HG03469 (cell line): ENCODE data around the gene FCHO1.

Experiments used
- ATAC-seq: cut with Tn5 transposase; IDR thresholded peaks from one replicate; pipeline ENCODE4 v1.9.1; 2021; ENCODE audit warnings: mild to moderate bottlenecking, moderate library complexity, moderate number of reproducible peaks; ENCODE audit not compliant: unreplicated experiment

Gene FCHO1, protein sequence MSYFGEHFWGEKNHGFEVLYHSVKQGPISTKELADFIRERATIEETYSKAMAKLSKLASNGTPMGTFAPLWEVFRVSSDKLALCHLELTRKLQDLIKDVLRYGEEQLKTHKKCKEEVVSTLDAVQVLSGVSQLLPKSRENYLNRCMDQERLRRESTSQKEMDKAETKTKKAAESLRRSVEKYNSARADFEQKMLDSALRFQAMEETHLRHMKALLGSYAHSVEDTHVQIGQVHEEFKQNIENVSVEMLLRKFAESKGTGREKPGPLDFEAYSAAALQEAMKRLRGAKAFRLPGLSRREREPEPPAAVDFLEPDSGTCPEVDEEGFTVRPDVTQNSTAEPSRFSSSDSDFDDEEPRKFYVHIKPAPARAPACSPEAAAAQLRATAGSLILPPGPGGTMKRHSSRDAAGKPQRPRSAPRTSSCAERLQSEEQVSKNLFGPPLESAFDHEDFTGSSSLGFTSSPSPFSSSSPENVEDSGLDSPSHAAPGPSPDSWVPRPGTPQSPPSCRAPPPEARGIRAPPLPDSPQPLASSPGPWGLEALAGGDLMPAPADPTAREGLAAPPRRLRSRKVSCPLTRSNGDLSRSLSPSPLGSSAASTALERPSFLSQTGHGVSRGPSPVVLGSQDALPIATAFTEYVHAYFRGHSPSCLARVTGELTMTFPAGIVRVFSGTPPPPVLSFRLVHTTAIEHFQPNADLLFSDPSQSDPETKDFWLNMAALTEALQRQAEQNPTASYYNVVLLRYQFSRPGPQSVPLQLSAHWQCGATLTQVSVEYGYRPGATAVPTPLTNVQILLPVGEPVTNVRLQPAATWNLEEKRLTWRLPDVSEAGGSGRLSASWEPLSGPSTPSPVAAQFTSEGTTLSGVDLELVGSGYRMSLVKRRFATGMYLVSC

DNA sequence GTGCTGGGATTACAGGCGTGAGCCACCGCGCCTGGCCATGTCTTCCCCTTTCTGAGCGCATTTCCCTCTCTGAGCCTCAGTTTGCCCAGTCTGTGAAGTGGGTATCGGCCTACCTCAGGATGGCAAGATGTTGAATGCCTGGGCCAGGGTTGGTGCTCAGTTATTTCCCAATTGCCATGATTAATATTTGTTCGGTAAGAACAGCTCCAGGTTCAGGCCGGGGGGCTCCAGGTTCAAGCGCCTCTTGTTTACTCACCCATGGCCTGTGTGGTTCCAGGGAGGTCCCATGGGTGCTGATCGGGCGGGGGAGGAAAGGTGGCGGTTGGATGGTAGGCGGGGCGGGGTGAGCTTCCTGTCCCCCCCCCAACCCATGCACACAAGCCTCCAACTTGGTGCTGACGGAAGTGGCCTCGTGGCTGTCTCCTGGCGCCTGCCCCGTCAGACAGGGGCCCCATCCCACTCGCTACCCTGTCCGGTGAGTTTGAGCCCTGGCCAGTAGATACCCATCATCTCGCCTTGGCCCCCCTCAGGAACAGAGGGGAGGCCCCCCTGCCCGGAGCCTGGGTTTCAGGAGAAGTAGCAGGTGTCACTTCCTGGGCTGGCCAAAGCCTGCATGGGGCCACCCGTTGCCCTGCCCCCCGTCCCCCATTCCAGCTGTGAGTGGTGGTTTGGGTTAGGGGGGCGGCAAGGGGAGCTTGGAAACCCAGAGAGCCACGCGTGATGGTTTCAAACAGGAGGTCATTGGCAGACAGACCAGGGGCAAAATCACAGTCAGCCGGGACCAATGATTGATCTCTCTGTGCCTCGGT is at the start of gene FCHO1:
Gene FCHO1 (plus strand): TSS at position 375 of the 809 bp plus-strand sequence. CDS start 3,688 bp downstream, outside the sequence.
- no peak for ATAC-seq

DNA sequence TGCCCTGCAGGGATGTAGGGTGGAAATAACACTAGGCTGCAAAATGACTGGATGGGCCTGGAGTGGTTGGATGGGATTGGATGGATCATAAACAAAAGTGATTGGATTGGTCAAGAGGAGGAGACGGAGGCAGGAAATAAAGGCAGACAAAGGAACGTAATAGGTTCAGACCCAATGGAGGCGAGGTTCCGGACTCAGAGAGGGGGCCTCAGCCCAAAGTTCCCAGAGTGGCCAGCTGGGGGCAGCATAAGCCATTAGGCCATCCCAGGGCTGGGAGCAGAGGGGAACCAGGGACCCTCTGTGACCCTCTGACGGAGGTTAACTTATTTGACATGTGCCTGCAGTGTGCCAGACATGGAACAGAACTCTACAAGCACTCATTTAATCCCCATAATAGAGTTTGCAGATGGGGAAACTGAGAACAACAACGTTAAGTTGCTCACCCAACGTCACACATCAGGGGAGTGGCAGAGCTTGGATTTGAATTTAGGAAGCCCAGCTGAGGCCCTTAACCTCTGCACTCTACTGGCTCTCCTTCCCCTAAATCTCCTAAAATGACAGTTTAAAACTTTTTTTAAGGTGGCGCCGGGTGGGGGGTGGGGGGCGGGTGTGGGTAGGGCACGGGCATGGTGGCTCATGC is 47.3 kb upstream of the FCHO1 start:
- ATAC-seq: no peak

DNA sequence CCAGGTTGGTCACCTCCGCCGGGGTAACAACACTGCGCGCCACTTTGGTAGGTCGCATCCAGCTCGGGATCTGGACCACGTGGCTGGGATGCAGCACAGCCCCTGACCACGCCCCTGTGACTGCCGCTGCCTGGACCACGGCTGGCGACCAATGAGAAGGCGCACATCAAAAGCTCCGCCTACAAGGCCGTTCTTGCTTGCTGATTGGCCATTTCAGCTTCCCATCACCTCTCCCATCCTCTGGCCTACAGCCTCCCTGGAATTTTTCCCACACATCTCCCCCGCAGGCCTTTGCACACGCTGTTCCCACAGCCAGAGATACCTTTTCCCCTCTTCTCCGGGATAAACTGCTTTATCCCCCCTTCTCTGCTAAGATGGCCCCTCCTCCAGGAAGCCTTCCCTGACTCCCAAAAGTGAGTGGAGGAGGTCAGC is 44.5 kb upstream of the FCHO1 start:
- ATAC-seq: no peak

DNA sequence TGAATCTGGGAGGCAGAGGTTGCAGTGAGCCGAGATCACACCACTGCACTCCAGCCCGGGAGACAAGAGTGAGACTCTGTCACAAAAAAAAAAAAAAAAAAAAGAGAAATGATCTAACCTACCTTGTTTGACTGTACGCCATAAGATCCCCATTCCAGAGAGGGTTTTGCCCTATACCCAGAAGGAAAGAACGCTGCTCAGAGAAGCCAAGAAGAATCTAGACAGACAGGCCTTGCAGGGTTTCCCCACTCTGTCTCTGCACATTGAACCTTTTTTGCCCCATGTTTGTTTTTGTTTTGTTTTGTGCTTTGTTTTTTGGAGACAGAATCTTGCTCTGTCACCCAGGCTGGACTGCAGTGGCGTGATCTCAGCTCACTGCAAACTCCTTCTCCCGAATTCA is 39.4 kb upstream of the FCHO1 start:
- no peak for ATAC-seq

DNA sequence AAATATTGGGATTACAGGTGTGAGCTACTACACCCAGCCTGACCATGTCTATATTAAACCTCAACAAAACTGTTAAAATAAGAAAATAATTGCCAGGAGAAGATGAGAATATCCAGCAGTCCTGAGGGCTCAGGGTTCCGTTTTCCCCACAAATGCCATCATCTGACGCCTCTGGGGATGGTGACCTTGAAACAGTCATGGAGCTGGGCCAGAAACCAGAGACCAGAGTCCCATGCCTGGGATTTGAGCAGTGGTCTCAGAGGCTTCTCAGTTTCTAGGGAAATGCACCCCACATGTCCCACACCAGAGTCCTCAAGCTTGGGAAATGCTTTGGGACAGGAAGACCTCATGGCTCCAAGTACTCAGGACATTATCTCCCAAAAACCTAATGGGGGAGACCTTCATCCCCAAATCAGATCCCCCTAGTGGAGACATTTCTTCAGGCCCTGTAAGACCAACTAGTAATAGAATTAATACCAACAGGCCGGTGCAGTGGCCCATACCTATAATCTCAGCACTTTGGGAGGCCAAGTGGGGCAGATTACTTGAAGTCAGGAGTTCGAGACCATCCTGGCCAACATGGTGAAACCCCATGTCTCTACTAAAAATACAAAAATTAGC is 34.9 kb upstream of the FCHO1 start:
- no peak for ATAC-seq

DNA sequence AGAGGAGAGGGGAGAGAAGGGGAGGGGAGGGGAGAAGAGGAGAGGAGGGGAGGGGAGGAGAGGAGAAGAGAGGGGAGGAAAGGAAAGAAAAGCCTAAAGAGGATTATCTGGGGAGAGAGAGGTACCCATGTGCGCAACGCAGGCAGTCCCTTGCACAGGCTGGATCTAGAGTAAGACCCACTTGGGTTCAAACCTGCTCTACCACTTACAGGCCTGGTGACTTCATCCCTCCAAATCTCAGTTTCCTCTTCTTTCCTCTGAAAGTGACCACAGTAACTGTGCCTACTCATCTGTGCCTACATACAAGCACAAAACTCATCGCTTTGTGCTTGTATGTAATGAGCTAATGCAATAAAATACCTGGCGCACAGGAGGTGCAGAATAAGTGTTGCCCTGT is 32.7 kb upstream of the FCHO1 start:
- no peak for ATAC-seq

DNA sequence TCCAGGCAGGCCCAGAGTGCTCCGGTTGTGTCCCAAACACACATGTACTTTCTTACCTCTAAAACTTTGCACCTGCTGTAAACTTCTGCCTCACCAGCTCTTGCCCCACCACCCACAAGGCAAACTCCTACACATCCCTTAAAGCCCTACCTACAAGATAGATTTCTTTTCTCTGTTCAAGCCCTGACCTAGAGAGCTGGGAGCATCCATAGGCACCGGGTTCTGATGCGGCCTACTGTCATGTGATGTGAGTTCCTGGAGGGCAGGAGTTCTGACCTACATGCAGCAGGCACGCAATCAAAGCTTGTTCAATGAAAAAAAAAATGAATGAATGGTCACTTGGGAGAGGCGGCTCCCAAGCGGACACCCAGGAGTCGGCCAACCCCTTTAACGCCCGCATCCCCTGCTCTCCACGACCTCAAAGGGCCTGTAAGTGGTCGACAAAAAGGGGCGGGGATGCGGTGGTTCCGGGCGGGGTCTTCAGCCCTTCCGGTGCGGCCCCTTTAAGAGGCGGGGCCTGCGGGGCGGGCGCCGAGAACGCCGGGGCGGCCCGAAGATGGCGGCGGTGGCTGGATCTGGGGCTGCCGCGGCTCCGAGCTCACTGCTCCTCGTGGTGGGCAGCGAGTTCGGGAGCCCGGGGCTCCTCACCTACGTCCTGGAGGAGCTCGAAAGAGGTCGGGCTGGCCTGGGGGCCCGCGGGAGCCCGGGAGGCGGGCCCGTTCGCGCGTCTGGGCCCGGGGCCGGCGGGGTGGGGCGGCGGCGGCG is 32.1 kb upstream of the FCHO1 start, which contains the start of gene MAP1S:
Gene MAP1S (plus strand): TSS at position 534 of the 765 bp plus-strand sequence. CDS start 23 bp downstream, at position 557.
- ATAC-seq: no peak

DNA sequence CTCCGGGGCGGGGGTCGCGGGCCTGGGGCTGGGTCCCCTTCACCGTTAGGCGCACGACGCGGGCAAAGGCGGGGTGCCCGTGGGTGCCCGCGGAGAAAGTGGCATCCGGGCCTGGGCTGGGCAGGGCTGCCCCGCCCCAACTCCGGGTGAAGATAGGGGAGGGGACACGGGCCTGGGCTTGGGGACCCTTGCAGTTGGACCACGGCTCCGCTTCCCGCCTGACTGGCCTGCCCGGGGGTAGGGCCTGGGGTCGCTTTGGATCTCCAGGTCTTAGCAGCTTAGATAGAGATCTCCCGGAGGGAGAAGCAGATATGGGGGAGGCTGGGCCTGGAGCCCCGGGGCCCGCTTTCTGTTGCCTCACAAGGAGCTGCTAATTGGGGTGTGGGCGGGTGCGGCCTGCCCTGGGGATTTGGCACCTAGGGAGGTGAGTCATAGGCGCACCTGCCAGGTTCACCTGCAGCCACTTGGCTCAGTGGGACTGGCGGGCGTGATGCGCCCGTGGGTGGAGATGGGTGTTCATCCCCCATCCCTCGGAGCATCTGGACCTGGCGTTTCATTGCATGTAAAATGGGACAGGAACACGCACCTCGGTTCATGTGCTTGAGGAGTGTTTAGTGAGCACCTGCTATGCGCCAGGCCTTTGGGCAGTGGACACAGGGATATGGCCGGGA is 31.4 kb upstream of the FCHO1 start:
- no peak for ATAC-seq

DNA sequence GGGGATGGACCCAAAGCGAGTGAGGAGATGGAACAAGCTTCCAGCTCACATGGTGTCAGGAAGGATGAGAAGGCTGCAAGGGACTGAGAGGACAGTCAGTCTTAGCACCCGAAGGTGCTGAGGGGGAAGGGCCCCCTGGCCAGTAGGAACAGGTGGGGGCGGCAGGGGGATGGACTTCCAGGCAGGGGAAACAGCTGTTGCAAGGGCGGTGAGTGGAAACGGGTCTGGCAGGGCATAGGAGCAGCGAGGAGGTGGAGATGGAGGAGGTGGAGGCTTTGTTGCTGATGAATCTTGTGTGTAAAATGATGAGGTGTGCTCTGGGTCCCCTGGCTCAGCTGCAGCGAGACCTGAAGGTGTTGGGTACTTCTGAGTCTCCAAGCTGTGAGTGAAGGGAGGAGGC is 30.8 kb upstream of the FCHO1 start:
- ATAC-seq: no peak

DNA sequence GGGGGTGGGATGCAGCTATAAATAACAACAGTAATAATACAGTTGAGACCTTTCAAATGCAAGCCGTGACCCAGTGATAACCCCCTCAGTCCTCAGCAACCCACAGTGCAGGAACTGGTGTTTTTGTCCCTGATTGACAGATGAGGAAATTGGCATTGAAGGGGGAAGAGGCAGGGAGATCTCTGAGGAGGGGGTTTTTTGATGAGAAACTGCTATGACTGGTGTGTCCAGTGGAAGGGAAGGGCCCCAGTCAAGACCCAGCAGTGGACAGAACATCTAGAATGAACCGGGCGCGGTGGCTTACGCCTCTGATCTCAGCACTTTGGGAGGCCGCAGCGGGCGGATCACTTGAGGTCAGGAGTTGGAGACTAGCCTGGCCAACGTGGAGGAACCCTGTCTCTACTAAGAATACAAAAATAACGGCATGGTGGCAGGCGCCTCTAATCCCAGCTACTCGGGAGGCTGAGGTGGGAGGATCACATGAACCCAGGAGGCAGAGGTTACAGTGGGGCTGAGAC is 30.1 kb upstream of the FCHO1 start:
- no peak for ATAC-seq

DNA sequence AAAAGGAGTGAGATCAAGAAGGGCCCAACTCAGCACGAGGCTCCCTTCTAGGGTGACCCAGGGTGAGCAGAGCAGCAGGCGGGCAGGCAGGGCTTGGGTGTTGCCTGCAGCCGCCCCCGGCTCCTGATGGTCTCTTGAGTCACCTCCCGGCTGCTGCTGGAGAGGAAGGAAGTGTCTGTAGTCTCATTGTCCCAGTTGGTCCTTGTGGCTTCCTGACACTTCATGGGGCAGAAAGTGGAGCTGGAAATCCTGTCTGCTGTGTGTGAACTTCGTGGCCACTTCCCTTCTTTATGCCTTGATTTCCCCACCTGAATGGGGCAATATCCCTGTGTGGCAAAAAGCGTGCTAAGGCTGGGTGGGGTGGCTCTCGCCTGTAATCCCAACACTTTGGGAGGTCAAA is 29.5 kb upstream of the FCHO1 start:
- no peak for ATAC-seq

DNA sequence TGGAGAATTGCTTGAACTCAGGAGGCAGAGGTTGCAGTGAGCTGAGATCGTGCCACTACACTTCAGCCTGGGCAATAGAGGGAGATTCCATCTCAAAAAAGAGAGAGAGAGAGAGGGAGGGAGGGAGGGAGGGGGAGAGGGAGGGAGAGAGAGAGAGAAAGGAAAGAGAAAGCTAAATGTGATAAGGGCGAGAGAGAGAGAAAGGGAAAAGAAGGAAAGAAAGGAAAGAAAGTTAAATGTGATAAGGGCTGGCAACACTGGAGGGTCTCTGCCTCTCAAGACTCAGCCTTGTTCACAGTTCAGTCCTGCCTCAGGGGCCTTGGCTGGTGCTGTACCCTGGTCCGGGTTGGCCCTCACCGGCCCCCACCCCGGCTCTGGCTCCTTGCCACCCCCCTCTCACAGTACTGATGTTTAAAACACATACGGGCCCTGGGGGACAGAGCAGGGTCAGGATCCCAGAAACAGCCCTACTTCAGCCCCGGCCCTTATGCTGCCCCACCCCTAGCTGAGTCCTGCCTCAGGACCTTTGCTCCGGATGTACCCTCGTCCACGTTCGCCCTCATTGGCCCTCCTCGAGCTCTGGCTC is 28.5 kb upstream of the FCHO1 start:
- no peak for ATAC-seq

DNA sequence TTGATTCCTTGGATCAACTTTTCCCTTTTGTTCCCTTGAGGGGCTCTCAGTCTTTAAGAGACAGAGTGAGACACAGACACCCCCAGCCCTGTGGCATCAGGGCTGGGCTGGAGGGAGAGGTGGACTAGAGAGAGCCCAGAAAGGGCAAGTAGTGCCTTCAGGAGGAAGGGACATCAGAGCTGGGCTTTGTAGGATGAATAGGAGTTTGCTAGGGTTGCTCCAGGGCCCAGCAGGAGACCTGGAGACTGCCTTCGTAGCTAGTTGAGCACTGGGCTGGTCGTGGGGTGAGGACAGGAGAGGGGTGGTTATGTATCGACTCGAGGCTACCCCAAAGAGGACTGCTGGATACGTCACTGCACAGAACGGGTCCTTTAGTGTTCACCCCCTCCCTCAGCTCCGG is 26.6 kb upstream of the FCHO1 start:
- no peak for ATAC-seq

DNA sequence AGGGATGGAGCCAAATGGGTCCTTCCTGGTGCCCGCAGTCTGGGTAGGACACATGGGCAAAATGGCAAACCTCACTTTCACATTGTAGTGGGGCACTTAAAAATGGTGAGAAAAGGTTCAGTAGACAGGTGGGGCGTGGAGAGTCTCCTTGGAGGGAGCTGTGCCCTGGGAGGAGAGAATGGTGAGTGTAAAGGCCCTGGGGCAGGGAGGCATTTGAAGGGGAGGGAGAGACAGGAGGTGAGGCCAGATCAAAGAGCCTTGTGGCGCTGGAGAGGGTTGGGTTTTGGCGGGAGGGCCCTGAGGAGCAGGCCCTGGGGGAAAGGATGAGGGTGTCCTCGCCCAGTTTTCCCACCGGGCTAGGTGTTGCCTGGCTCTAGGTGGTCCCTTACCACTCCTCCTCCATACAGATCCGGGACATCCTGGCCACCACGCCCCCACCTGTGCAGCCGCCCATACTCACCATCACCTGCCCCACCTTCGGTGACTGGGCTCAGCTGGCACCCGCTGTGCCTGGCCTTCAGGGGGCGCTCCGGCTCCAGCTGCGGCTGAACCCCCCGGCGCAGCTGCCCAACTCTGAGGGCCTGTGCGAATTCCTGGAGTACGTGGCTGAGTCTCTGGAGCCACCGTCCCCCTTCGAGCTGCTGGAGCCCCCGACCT is 25.7 kb upstream of the FCHO1 start:
- ATAC-seq: no peak

DNA sequence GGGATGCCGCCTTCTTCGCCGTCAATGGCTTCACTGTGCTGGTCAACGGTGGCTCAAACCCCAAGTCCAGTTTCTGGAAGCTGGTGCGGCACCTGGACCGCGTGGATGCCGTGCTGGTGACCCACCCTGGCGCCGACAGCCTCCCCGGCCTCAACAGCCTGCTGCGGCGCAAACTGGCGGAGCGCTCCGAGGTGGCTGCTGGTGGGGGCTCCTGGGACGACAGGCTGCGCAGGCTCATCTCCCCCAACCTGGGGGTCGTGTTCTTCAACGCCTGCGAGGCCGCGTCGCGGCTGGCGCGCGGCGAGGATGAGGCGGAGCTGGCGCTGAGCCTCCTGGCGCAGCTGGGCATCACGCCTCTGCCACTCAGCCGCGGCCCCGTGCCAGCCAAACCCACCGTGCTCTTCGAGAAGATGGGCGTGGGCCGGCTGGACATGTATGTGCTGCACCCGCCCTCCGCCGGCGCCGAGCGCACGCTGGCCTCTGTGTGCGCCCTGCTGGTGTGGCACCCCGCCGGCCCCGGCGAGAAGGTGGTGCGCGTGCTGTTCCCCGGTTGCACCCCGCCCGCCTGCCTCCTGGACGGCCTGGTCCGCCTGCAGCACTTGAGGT is 25.0 kb upstream of the FCHO1 start:
- ATAC-seq: no peak

DNA sequence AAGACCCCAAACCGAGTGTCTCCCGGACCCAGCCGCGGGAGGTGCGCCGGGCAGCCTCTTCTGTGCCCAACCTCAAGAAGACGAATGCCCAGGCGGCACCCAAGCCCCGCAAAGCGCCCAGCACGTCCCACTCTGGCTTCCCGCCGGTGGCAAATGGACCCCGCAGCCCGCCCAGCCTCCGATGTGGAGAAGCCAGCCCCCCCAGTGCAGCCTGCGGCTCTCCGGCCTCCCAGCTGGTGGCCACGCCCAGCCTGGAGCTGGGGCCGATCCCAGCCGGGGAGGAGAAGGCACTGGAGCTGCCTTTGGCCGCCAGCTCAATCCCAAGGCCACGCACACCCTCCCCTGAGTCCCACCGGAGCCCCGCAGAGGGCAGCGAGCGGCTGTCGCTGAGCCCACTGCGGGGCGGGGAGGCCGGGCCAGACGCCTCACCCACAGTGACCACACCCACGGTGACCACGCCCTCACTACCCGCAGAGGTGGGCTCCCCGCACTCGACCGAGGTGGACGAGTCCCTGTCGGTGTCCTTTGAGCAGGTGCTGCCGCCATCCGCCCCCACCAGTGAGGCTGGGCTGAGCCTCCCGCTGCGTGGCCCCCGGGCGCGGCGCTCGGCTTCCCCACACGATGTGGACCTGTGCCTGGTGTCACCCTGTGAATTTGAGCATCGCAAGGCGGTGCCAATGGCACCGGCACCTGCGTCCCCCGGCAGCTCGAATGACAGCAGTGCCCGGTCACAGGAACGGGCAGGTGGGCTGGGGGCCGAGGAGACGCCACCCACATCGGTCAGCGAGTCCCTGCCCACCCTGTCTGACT is 24.1 kb upstream of the FCHO1 start:
- no peak for ATAC-seq
